SK-N-SH treated with all-trans-retinoic acid at 6 μM for 48 hours (cell line): ENCODE data around the gene CASZ1.

ENCODE experiments used
- ATAC-seq: fragments of 200-7000 bp; cut with Tn5 transposase; 3 replicates; pipeline ENCODE4 v1.9.1; 2020; ENCODE audit warnings: mild to moderate bottlenecking, moderate library complexity
- ARNTL ChIP-seq: fragments of 450-650 bp; formaldehyde crosslinking; IDR thresholded peaks from 2 replicates; pipeline ENCODE4 v1.5.0; 2020; ENCODE audit warnings: low read depth, mild to moderate bottlenecking, moderate library complexity, borderline replicate concordance
- BACH2 ChIP-seq: fragments of 250-450 bp; sonication (Bioruptor Pico); IDR thresholded peaks from 2 replicates; pipeline ENCODE4 v1.9.0; 2021; ENCODE audit warnings: mild to moderate bottlenecking, borderline replicate concordance
- CREB5 ChIP-seq: fragments of 250-450 bp; sonication (Bioruptor Pico); IDR thresholded peaks from 2 replicates; pipeline ENCODE4 v1.5.1; 2020; ENCODE audit warnings: low read depth, mild to moderate bottlenecking, moderate library complexity
- CSDC2 ChIP-seq: fragments of 250-450 bp; sonication (Bioruptor Pico); IDR thresholded peaks from 2 replicates; pipeline ENCODE4 v1.5.0; 2020; ENCODE audit warnings: mild to moderate bottlenecking, moderate library complexity
- CSRNP3 ChIP-seq: fragments of 250-450 bp; sonication (Bioruptor Pico); IDR thresholded peaks from 2 replicates; pipeline ENCODE4 v1.5.1; 2021; ENCODE audit warnings: mild to moderate bottlenecking, moderate library complexity
- ESRRG ChIP-seq: fragments of 250-450 bp; sonication (Bioruptor Pico); IDR thresholded peaks from 2 replicates; pipeline ENCODE4 v1.6.1; 2021; ENCODE audit warnings: mild to moderate bottlenecking
- GLIS3 ChIP-seq: fragments of 250-450 bp; sonication (Bioruptor Pico); IDR thresholded peaks from 2 replicates; pipeline ENCODE4 v1.5.0; 2020; ENCODE audit warnings: mild to moderate bottlenecking, moderate library complexity
- ISL1 ChIP-seq: fragments of 250-450 bp; sonication (Bioruptor Pico); IDR thresholded peaks from 2 replicates; pipeline ENCODE4 v2.1.2; 2022; ENCODE audit warnings: mild to moderate bottlenecking, moderate library complexity
- OSR1 ChIP-seq: fragments of 250-450 bp; sonication (Bioruptor Pico); IDR thresholded peaks from 2 replicates; pipeline ENCODE4 v1.8.0; 2022; ENCODE audit warnings: moderate library complexity, mild to moderate bottlenecking, inconsistent platforms
- PATZ1 ChIP-seq: fragments of 250-450 bp; sonication (Bioruptor Pico); IDR thresholded peaks from 2 replicates; pipeline ENCODE4 v1.8.0; 2020; ENCODE audit warnings: mild to moderate bottlenecking, moderate library complexity, borderline replicate concordance
- PPARA ChIP-seq: fragments of 250-450 bp; sonication (Bioruptor Pico); IDR thresholded peaks from 2 replicates; pipeline ENCODE4 v1.5.0; 2020; ENCODE audit warnings: mild to moderate bottlenecking, borderline replicate concordance
- RARB ChIP-seq: fragments of 250-450 bp; sonication (Bioruptor Pico); IDR thresholded peaks from 2 replicates; pipeline ENCODE4 v1.8.0; 2021; ENCODE audit warnings: mild to moderate bottlenecking, moderate library complexity
- SNAI2 ChIP-seq: fragments of 250-450 bp; sonication (Bioruptor Pico); IDR thresholded peaks from 2 replicates; pipeline ENCODE4 v1.5.0; 2020; ENCODE audit warnings: mild to moderate bottlenecking, moderate library complexity
- TCF4 ChIP-seq: fragments of 250-450 bp; sonication (Bioruptor Pico); IDR thresholded peaks from 2 replicates; pipeline ENCODE4 v1.8.0; 2021; ENCODE audit warnings: mild to moderate bottlenecking, moderate library complexity, borderline replicate concordance
- TOX ChIP-seq: fragments of 250-450 bp; sonication (Bioruptor Pico); IDR thresholded peaks from 2 replicates; pipeline ENCODE4 v1.8.0; 2021; ENCODE audit warnings: mild to moderate bottlenecking, moderate library complexity, borderline replicate concordance
- TSHZ2 ChIP-seq: fragments of 250-450 bp; sonication (Bioruptor Pico); IDR thresholded peaks from 2 replicates; pipeline ENCODE4 v1.5.0; 2020; ENCODE audit warnings: mild to moderate bottlenecking, moderate library complexity
- ZC3H10 ChIP-seq: fragments of 250-450 bp; sonication (Bioruptor Pico); IDR thresholded peaks from 2 replicates; pipeline ENCODE4 v1.5.1; 2021; ENCODE audit warnings: mild to moderate bottlenecking, moderate library complexity
- ZFP3 ChIP-seq: fragments of 250-450 bp; sonication (Bioruptor Pico); IDR thresholded peaks from 2 replicates; pipeline ENCODE4 v1.5.0; 2020; ENCODE audit warnings: mild to moderate bottlenecking, moderate library complexity
- ZFP30 ChIP-seq: fragments of 450-650 bp; formaldehyde crosslinking; IDR thresholded peaks from 2 replicates; pipeline ENCODE4 v1.5.0; 2022; ENCODE audit warnings: mild to moderate bottlenecking, moderate library complexity
- ZNF565 ChIP-seq: fragments of 450-650 bp; formaldehyde crosslinking; conservative IDR thresholded peaks from 2 replicates; pipeline ENCODE4 v1.5.0; 2020; ENCODE audit warnings: low read depth, mild to moderate bottlenecking, moderate library complexity
- ZNF70 ChIP-seq: fragments of 450-650 bp; formaldehyde crosslinking; IDR thresholded peaks from 2 replicates; pipeline ENCODE4 v1.5.0; 2020; ENCODE audit warnings: mild to moderate bottlenecking, moderate library complexity
- ZNF8 ChIP-seq: fragments of 450-650 bp; formaldehyde crosslinking; IDR thresholded peaks from 2 replicates; pipeline ENCODE4 v1.5.0; 2020; ENCODE audit warnings: mild to moderate bottlenecking, moderate library complexity

The CASZ1 gene

GRCh38 chr1:10639011-10639774 lies 157.3 kb downstream of the CASZ1 start:
- TF ChIP-seq PPARA (CRISPR knock-in tag) (no peak), SNAI2 (CRISPR knock-in tag) (no peak), ISL1 (no peak), ZFP30 (no peak), ARNTL (no peak), ZNF70 (no peak), ZC3H10 (no peak), ZNF8 (CRISPR knock-in tag) (no peak), ZFP3 (CRISPR knock-in tag) (no peak), RARB (CRISPR knock-in tag) (no peak)
- ATAC-seq, result no peak

DNA sequence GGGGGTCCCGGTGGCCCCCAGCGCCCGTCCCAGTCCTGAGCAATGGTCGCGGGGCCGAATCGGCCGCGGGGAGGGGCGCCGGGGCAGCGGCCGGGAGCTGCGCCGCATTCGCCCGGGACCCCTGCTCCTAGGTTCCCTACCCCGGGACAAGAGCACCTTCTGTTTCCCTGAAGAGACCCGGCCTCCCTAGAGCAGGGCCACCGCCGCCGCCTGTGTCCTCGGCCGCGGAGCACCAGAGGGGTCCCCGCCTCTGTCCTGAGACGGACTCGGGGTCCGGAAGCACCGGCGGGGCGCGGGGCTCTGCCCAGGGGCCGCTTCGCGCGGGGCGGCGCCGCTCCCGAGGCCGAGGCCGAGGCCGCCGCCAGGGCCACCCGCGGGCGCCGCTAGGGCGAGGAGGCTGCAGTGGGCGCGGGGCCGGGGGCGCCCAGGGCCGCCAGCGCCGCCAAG lies 157.9 kb downstream of the CASZ1 start:
- no peak for TF ChIP-seq OSR1 (CRISPR knock-in tag)
- no peak for TF ChIP-seq CSRNP3 (CRISPR knock-in tag)
- no peak for TF ChIP-seq CSDC2 (CRISPR knock-in tag)
- no peak for TF ChIP-seq GLIS3
- TF ChIP-seq PATZ1 (CRISPR knock-in tag), result no peak
- TF ChIP-seq SNAI2 (CRISPR knock-in tag), result no peak
- no peak for TF ChIP-seq TOX (CRISPR knock-in tag)
- TF ChIP-seq ZFP3 (CRISPR knock-in tag), result no peak
- no peak for TF ChIP-seq TSHZ2 (CRISPR knock-in tag)
- TF ChIP-seq ISL1, result no peak
- no peak for TF ChIP-seq ESRRG
- no peak for TF ChIP-seq TCF4
- TF ChIP-seq ZNF565 (CRISPR knock-in tag), result no peak

DNA sequence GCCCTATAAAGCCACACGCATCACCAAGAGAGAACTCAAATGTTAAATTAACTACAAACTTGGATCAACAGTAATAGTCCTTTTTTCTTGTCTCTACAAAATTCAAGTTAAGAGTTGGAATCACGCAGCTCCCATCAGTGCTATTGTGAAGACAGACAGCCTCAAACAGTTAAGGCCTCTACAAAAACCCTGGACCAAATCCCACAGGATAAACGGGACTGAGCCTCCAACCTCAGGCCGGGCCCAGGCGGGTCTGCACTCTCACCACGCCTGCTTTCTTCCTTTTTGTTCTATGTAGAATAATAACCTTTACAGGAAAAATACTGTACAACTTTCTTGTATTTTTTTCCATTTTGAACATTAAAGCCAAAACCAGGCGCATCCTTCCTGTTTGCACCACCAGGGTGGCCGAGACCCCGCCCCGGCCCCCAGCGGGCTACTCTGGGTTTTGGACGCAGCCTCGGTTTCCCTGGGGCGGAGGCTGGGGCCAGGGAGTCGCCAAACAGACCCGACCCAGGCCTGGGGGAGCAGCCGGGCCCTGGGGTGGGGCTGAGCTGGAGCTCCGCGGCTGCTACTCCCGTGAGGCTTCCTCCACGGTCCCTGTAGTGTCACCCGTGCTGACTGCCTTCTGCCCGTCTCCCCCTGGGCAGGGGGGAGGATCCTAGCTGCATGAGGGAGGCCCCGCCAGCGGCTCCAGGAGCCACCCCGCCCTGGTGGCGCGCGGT lies 158.4 kb downstream of the CASZ1 start:
- TF ChIP-seq ZNF70 (no peak), ZNF565 (CRISPR knock-in tag) (no peak), ESRRG (no peak), ARNTL (no peak), TCF4 (no peak), ZNF8 (CRISPR knock-in tag) (no peak), ZC3H10 (no peak), TSHZ2 (CRISPR knock-in tag) (no peak), CREB5 (CRISPR knock-in tag) (no peak), ISL1 (no peak), BACH2 (CRISPR knock-in tag) (no peak)
- no peak for ATAC-seq

More for the DNA sequence above, 157.9 kb downstream of the CASZ1 start:
- no peak for ATAC-seq
